ENCODE measurements around the gene LOXL1.

LOXL1 gene, protein sequence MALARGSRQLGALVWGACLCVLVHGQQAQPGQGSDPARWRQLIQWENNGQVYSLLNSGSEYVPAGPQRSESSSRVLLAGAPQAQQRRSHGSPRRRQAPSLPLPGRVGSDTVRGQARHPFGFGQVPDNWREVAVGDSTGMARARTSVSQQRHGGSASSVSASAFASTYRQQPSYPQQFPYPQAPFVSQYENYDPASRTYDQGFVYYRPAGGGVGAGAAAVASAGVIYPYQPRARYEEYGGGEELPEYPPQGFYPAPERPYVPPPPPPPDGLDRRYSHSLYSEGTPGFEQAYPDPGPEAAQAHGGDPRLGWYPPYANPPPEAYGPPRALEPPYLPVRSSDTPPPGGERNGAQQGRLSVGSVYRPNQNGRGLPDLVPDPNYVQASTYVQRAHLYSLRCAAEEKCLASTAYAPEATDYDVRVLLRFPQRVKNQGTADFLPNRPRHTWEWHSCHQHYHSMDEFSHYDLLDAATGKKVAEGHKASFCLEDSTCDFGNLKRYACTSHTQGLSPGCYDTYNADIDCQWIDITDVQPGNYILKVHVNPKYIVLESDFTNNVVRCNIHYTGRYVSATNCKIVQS

DNA sequence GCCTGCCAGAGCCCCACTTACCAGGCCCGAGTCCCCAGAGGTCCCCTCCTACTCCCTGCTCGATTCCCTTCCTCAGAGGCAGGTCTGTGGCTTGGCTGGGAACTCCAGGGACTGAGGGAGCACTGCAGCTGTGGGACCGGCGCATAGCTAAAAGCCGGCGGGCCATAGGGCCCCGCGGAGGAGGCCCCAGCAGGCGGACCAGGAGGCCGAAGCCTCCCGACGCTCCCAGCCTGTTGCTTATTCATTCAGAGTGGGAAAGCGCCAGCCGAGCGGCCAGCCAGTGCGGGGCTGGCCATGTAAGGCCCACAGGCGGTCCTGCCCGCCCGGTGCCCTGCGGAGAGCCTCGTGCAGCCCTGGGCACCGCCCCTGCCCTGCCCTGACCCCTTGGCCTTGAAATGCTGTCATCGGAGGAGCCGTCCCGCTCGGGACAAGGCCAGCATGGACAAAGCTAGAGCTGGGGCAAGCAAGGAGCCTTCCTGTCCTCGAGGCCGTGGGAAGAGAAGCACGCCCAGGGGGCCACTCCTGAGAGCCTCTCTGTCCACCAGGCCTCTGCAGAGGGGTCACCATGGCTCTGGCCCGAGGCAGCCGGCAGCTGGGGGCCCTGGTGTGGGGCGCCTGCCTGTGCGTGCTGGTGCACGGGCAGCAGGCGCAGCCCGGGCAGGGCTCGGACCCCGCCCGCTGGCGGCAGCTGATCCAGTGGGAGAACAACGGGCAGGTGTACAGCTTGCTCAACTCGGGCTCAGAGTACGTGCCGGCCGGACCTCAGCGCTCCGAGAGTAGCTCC, at the start of gene LOXL1:
Gene LOXL1 (plus strand): TSS at position 244 of the 784 bp plus-strand sequence. CDS start 322 bp downstream, at position 566.
- no peak for DNase-seq

DNA sequence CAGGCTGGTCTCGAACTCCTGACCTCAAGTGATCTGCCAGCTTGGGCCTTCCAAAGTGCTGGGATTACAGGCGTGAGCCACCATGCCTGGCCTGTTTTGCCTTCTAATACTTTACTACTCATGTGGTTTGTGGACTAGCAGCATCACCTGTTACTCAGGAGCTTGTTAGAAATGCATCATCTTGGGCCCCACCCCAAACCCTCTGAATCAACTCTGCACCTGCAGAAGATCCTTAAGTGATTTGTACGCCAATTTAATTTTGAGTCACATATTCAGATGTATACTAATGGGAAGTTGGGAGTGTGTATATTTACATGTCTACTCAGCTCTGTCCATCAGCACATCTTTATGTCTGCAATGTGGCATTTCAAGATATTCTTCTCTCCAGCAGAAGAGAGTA, 46.8 kb upstream of the LOXL1 start:
- no peak for DNase-seq

DNA sequence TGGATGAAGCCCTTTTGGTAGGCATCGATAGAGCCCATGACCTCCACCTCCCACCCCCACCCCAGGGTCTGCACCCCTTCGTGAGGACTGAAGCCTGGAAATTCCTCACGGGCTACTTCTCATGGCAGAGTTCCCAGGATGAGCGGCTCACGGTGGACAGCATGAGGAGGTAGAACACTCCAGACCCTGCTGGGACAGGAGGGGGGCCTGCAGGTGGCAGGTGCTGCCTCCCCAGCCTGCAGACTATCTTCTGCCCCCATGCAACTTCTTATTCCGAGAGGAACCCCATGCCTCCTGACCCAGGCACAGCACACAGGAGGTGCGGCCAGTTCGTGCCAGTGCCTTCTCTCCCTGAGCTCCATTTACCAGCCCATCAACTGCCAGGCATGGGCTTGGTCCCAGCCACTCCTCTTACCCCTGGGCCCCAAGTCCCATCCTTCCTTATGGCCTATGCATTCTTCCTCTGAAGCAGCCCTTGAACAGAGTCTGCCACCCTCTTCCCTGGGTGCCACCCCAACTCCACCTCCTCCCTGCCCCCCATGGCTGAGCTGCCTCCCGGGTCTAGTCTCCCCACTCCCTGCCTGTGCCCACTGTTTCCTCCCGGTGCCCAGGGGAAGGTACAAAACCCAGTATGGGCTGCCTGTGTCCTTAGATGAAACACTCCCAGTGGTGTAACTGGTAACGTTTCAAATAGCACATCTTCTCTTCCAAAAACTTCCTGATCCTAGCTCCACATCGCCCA, 44.5 kb upstream of the LOXL1 start:
- no peak for DNase-seq

DNA sequence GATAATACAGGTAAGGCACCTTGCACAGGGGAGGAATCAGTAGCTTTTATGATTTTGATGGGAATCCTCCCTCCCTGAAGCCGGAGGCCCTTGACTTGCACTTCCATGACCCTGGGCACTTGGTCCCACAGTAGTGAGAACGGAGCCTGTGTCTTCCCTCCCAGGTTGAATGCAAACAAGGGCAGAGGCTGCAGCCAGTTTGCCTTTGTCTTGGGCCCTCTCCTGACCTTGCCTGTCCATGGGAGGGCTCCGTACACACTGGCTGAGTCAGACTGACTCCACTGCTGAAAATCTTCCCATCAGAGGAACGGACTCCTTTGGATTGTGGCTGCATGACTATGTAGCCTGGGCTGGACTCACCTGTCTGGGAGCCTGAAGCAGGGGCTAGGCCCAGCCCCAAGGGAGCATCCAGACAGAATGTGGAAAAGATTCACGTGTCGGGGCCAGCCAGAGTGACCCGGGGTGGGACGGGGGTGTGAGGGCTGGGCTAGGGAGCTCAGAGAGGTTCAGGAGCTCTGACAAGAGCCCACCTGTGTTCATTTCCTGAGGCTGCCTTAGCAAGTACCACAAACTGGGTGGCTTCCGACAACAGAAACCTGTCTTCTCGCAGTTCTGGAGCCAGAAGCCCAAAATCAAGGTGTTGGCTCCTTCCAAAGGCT, 43.4 kb upstream of the LOXL1 start:
- no peak for DNase-seq

DNA sequence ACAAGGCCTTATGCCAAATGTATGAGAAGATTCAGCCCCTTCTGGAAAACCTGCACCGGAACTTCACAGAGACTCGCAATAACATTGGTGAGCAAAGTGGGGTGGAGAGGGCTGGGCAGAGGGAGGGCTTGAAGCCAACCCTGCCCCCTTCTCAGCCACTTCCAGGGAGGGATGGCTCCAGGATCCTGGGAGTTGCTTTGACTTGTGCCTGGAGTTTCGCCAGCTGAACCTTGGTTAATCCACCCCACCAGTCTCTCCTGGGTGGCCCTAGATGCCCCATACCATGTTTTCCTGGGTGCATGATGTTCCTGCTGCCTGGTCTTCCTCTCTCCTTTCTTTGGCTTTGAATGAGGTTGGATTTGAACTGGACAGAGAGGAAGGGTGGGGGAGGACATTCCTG, 42.1 kb upstream of the LOXL1 start:
- no peak for DNase-seq

DNA sequence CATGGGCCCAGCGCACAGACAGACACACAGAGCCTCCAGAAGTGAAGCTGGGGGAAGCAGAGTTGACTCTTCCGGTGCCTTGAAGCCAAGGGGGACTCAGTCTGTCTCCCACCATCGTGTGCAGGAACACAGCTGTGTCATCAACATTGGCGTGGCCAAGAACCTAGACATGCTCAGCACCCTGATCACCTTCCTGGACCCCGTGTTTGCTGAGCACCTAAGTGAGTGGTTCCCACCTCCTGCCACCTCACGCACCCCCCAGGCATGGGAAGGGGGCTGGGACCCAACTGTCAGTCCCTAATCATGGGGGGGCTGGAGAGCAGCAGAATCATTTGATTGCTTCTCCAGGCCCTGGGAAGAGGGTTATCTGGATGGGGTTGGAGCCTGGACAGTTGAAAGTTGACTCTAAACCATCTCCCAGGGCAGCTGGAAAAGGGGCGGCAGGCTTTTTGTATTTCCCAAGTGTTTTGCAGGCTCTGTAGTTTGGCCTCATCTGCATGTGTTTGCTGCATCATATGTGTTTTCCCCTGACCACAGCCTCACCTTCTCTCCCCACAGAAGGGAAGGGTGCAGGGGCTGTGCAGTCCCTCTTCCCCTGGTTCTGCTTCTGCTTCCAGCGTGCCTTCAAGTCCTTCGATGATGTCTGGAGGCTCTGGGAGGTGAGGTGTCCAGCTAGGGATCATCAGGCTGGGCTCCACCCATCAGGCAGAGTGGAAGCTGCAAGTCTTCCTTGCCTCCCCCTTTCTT, 40.1 kb upstream of the LOXL1 start:
- no peak for DNase-seq

DNA sequence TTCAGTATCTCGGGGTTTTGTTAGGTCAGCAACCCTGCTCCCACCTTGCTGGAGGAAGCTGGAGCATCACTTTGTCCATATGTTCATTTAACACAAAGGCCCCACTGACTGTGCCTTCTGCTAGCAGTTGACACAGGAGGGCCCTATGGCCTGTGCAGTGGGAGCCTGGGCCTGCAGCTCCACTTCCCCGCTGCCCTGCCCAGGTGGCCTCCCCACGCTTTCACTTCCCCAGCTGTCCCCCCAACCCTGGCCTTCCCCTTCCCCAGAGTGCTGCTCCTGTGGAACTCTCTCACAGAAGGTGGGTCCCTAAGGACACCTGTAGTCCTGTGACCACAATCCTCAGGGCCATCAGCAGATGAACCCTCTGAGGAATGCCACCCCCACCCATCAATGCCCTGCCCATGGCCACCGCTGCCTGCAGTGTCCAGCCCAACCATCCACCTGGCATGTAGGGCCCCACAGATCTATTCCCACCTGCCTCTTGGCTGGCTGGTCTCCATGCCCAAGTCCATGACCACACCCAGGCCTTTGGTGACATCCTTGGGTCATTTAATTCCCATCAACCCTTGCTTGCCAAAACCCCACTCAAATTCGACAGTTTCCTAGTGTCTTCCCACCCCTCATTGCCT, 39.4 kb upstream of the LOXL1 start:
- DNase-seq: no peak

DNA sequence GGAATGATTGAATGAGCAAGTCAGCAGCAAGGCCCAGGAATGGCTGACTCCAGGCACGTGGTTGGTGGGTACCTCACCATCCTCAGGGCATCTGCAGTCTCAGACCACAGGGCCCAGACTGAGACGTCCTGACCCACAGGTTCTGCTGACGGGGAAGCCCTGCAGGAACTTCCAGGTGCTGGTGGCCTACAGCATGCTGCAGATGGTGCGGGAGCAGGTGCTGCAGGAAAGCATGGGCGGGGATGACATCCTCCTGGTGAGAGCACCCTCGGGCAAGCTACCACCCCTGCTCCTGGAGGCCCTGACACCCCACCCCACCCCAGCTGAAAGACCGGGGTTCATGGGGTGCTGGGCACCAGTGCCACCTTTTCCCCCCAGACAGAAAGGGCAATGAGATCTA, 38.8 kb upstream of the LOXL1 start:
- DNase-seq: no peak

DNA sequence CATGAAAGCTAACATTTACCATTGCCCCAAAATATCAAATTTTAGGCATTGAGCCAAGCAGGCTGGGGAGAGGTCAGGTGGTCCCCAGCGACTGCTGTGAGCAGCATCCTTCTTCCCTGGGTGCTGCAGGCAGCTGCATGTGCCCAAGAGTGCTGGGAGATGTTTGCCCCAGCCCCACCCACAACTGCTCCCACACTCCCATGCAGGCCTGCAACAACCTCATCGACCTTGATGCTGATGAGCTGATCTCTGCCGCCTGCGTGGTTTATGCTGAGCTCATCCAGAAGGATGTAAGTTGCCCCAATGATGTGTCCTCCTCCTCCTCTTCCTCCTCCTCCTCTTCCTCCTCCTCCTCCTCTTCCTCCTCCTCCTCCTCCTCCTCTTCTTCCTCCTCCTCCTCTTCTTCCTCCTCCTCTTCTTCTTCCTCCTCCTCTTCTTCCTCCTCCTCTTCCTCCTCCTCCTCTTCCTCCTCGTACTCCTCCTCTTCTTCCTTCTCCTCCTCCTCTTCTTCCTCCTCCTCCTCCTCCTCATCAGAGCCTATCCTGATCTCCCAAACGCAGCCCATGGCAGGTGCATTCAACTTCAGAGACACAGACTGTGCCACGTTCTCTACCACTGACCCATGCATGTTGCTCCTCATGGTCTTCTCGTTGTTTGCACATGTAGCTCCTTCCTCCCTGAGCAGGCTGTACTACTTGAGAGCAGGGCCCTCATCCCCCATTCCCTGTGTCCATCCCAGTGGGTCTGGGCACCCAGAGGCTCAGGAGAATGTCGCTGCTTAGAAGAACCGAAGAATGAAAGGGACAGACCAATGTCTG, 37.8 kb upstream of the LOXL1 start:
- DNase-seq: no peak

DNA sequence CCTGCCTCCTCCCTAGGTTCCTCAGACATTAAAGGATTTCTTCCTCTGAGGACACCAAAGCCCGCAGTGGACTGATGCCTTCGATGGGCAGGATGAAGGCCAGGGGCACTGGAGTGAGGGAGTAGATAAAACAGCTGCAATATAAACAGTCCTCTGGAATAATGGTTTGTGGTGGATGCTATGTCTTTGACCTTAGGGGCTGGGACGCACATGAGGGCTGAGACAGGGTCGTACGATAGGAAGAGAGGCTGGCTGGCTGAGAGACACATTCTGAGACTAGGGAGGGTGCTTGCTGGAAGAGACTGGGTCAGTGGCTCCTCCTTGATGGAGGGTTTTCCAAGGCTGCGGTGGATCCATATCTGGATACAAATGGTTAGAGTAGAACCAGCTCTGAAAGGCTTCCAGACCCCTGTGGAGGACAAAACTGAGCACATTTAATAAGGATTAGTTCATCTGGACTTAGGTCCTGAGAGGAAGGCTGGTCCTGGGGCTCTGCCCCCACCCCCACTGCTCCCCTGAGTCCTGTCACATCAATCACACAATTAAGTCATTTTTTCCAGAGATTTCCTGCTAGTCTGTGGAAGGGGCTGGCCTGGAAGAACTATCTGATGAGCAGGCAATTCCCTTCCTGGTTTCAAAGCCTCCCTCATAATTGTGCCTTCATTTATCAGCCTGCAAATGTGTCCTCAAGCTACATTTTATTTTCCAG, 37.1 kb upstream of the LOXL1 start:
- DNase-seq: no peak

DNA sequence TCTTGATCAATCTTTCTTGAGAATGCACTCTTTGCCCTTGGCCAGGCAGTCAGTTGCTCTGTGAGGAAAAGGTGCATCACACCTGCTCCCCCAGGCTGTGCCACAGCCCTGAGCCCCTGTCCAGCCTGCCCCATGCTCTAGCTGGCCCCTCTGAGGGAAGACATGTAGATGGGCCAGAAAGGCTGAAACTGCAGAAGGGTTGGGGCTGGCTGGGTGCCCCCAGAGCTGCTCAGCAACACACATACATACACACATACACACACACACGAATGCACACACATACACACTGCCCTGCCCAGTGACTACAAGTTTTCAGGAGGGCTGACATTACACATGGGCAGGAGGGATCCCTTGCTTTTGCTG, 36.5 kb upstream of the LOXL1 start:
- no peak for DNase-seq

DNA sequence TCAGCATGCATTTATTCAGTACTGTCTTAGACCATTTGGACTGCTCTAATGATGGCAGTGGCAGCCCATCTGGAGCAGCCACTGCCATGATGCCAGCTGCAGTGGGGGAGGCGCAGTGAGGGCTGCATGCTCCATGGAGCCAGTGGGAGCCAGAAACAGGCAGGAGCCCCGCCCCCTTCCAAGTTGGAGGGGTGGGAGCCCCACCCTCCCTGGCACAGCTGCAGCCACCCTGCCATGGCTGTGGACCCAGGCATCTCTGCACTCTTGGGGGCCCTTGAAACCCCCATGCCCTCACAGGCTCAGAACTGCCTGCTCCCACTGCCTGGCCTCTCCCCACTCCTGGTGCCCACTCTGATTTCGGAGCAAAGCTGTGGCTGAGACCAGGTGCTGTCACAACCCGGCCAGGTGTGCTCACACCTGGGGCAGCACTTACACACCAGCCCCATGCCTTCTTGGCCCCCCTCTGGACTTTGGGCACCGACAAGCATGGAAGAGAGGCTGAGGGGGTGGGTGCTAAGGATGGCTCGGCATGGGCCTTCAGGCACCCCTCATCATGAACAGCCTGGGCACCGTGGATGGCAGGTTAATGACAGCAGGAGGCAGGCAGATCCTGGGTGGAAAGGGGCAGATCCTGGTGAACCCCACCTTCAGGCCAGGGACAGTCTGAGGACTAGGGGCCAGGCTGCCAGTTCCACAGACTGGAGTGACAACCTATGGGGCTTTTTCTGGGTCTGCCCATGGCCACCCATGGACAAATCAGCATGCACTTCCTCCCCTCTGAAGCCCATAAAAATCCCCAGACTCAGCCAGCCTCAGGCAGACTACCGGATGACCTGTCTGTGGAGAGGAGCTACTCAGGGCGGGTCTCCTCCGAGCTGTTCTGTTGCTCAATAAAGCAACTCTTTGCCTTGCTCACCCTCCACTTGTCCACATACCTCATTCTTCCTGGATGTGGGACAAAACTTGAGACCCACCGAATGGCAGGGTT, 34.6 kb upstream of the LOXL1 start:
- DNase-seq: no peak

DNA sequence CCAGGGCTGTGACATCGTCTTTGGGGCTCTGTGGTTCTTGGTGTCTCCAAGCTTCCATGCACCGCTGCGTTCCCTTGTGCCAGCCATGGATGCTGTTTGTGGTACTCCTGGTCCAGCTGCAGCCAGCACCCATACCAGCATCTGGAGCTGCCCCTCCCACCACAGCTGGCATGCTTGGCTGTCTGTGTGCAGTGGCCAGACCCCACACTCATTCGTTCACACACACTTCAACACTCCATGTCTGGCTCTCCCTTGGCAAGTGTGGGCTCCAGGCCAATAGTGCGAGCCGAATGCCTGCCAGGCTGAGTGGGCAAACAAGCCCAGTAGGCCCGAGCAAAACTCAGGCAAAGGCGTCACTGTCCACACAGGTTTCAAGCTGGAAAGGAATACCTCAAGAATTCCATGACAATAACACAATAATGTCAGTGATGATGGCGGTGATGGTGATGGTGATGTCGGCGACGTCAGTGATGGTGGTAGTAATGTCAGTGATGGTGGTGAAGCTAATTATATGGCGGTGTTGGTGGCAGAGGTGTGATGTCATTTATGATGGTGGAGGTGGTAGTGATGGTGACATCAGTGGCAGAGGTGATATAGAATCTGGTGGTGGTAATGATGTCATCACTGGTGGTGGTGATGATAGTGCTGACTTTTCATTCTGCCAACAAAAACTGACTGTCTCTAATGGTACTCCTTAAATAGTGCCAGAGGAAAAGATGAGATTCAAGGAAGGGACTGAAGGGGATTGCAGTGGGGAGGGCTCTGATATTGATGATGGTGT, 33.6 kb upstream of the LOXL1 start:
- DNase-seq: no peak

DNA sequence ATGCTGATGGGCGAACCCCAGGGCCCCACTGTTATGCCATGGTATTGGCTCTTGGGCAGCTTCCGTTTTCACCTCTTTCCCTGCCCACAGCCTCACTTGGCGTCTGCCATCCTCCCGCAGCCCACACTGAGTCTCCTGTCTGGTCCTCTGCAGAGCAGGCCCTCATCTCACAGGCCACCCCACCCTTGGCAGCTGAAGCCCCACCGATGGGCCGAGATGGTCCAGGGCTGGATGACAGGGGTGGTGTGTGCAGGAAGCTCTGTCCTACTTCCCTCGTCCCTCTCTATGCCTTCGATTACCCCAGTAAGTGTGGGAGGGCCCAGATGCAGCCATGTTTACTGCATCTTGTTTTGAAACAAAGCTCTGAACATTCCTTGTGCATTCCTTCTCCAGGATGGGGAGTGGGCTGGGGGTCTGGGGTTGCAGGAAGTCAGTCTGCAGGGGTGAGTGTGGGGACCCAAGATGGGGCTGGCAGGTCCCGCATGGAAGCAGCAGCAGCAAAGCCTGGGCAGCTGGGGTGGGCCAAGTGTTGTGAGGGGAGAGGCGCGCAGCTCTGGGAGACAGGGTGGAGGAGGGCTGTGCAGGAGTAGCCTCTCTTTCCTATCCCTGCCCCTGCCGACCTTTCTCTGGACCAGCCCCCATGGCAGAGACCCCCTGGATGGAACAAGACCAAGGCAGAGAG, 32.0 kb upstream of the LOXL1 start:
- DNase-seq: no peak

DNA sequence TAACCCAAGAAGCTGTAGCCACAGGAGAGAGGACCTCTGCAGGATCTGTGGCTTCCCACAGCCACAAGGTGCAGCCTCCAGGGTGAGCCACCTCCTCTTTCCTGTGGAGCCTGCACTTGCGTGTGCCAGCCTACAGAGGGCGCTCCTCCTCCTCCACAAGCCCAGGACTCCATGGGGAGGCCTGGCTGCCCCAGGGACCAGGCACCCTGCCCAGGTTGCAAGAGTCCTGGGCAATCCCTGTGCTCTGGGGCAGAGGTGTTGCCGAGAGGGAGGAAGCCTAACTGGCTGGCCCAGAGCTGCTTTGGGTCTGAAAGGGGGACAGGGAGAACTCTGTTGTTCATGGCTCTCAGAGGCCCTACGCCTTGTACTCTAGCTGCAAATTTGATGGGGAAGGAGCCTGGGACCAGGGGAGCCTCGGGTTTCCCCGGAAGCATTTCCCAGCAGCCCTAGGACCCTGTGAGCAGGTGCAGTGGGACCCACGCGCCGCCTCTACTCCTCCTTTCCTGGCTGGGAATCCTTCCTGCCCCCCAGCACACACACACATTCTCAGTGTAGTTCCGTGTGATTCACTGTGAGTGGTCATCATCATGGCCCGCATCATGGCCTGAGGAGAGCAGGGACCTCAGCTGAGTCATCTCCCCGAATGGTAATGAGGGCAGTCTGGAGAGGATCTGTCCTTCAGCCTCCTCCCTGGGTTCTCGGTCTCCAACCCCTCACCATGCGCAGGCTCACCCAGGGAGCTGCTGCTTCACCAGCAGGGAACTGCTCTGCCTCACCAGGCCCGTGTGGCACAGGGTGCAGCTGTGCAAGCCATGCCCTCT, 28.6 kb upstream of the LOXL1 start:
- DNase-seq: no peak
